K562 (cell line): ENCODE measurements around the gene ATG4D. TPM values are rescaled to one million over a fixed set of nuclear protein-coding genes. Genes with fewer than 3 reads are reported as not detected.

ENCODE experiments used
- CTBP1 ChIP-seq: fragments of 450-650 bp; IDR thresholded peaks from 2 replicates; pipeline ENCODE4 v1.6.1; 2016; ENCODE audit warnings: borderline replicate concordance
- ELF4 ChIP-seq: fragments of 450-650 bp; formaldehyde crosslinking; IDR thresholded peaks from 2 replicates; pipeline ENCODE4 v1.4.0; 2022; ENCODE audit warnings: missing genetic modification characterization
- ERF ChIP-seq: fragments of 450-650 bp; formaldehyde crosslinking; IDR thresholded peaks from 2 replicates; pipeline ENCODE4 v1.4.0; 2020; ENCODE audit warnings: mild to moderate bottlenecking, mixed read lengths
- HCFC1 ChIP-seq: IDR thresholded peaks from 2 replicates; pipeline ENCODE4 v1.6.1; 2012; ENCODE audit warnings: low read depth, low read length, improper control_type of control experiment
- JUN ChIP-seq, 2 experiments: sonication (generic) in 1 of 2; formaldehyde crosslinking in 1 of 2; IDR thresholded peaks; 2 replicates each; pipeline versions ENCODE4 v1.6.1 to v1.8.0; 2012 to 2022; ENCODE audit warnings: borderline replicate concordance in 2 of 2, mild to moderate bottlenecking in 2 of 2, improper control_type of control experiment in 1 of 2, low read depth in 1 of 2, low read length in 1 of 2, missing genetic modification reagents in 1 of 2
- KLF13 ChIP-seq: fragments of 450-650 bp; IDR thresholded peaks from 2 replicates; pipeline ENCODE4 v1.6.1; 2016; ENCODE audit warnings: missing genetic modification characterization, low read depth, mild to moderate bottlenecking, missing compliant biosample characterization, moderate library complexity, borderline replicate concordance
- LEF1 ChIP-seq: fragments of 450-650 bp; IDR thresholded peaks from 2 replicates; pipeline ENCODE4 v1.6.1; 2016; ENCODE audit warnings: mild to moderate bottlenecking
- MECOM ChIP-seq: fragments of 250-450 bp; sonication (Bioruptor Pico); IDR thresholded peaks from 2 replicates; pipeline ENCODE4 v1.8.0; 2022; ENCODE audit warnings: inconsistent platforms
- MTA2 ChIP-seq: fragments of 450-650 bp; IDR thresholded peaks from 2 replicates; pipeline ENCODE4 v1.6.1; 2016; ENCODE audit warnings: low read depth
- NONO ChIP-seq, 2 experiments: fragments of 200-400 bp in 1 of 2; fragments of 450-650 bp in 1 of 2; formaldehyde crosslinking in 1 of 2; IDR thresholded peaks; 2 replicates each; pipeline ENCODE4 v1.6.1; 2017; ENCODE audit warnings: low read depth in 2 of 2, mild to moderate bottlenecking in 2 of 2, moderate library complexity in 2 of 2, low read length in 1 of 2
- PHB2 ChIP-seq: fragments of 450-650 bp; IDR thresholded peaks from 2 replicates; pipeline ENCODE4 v1.6.1; 2017; ENCODE audit warnings: low read depth
- PPARD ChIP-seq: fragments of 250-450 bp; sonication (Bioruptor Pico); IDR thresholded peaks from 2 replicates; pipeline ENCODE4 v1.8.0; 2022; ENCODE audit warnings: inconsistent platforms, mild to moderate bottlenecking, moderate library complexity
- SREBF1 ChIP-seq: fragments of 150-350 bp; IDR thresholded peaks from 2 replicates; pipeline ENCODE4 v1.6.1; 2014; ENCODE audit warnings: antibody characterized with exemption, low read depth, low read length, borderline replicate concordance
- TOE1 ChIP-seq, 2 experiments: fragments of 450-650 bp in 1 of 2; sonication (generic) in 1 of 2; formaldehyde crosslinking in 1 of 2; IDR thresholded peaks; 2 replicates each; pipeline versions ENCODE4 v1.7.1 to v1.8.0; 2016 to 2022; ENCODE audit warnings: borderline replicate concordance in 2 of 2, mild to moderate bottlenecking in 2 of 2, antibody characterized with exemption in 1 of 2, inconsistent platforms in 1 of 2, low read depth in 1 of 2, missing genetic modification reagents in 1 of 2, moderate library complexity in 1 of 2
- ZBTB17 ChIP-seq: fragments of 450-650 bp; formaldehyde crosslinking; IDR thresholded peaks from 2 replicates; pipeline ENCODE4 v1.4.0; 2020; ENCODE audit warnings: mild to moderate bottlenecking
- ZNF324 ChIP-seq: fragments of 250-450 bp; sonication (Bioruptor Pico); IDR thresholded peaks from 2 replicates; pipeline ENCODE4 v1.4.0; 2020; ENCODE audit warnings: mild to moderate bottlenecking
- ZNF384 ChIP-seq: IDR thresholded peaks from 2 replicates; pipeline ENCODE4 v1.6.1; 2012; ENCODE audit warnings: low read depth, low read length, improper control_type of control experiment
- ZNF584 ChIP-seq: fragments of 200-800 bp; sonication (Bioruptor generic); IDR thresholded peaks from 2 replicates; pipeline ENCODE4 v1.6.1; 2016; ENCODE audit warnings: low read depth, mild to moderate bottlenecking, missing genetic modification characterization, missing compliant biosample characterization
- ZNF707 ChIP-seq: fragments of 250-450 bp; sonication (Bioruptor Pico); conservative IDR thresholded peaks from 2 replicates; pipeline ENCODE4 v1.8.0; 2022; ENCODE audit warnings: inconsistent platforms, mild to moderate bottlenecking, moderate library complexity
- polyA plus RNA-seq, 8 experiments: library from polyadenylated mRNA; depleted of rRNA in 4 of 8; stranded (reverse) in 5 of 8; unstranded in 3 of 8; fragments of >200 nt; fragmentation: Nextera tagmentation in 2 of 8; fragmentation: Illumina TruSeq in 1 of 8; extraction: Ambion mirVana in 2 of 8; extraction: Trizol in 1 of 8; gene quantifications; 2 replicates each; pipeline versions ENCODE4 v1.2.1 to v1.2.3, GENCODE V29; 2011 to 2014; ENCODE audit warnings: inconsistent platforms in 1 of 8, missing spikeins in 1 of 8
- total RNA-seq, 7 experiments: library from RNA; depleted of rRNA in 6 of 7; stranded (reverse); fragments of >200 nt in 6 of 7; fragmentation: Illumina TruSeq in 2 of 7; extraction: Trizol in 2 of 7; gene quantifications; 2 replicates each; pipeline versions ENCODE4 v1.2.1 to v1.2.3, GENCODE V29; 2011 to 2021; ENCODE audit warnings: low replicate concordance in 1 of 7
- TF ChIP-seq, protein P1 (sequence below): fragments of 450-650 bp; formaldehyde crosslinking; IDR thresholded peaks from 2 replicates; pipeline ENCODE4 v1.4.0; 2022; ENCODE audit warnings: missing genetic modification characterization
- TF ChIP-seq, protein P2 (sequence below): sonication (generic); formaldehyde crosslinking; IDR thresholded peaks from 2 replicates; pipeline ENCODE4 v1.8.0; 2022; ENCODE audit warnings: missing genetic modification reagents, mild to moderate bottlenecking, moderate library complexity, borderline replicate concordance
- TF ChIP-seq, protein P3 (sequence below), 3 experiments: IDR thresholded peaks in 2 of 3; conservative IDR thresholded peaks in 1 of 3; 2 replicates each; pipeline ENCODE4 v1.5.1; 2011 to 2012; ENCODE audit warnings: low read length in 3 of 3, mild to moderate bottlenecking in 3 of 3, control low read depth in 2 of 3, improper control_type of control experiment in 1 of 3, inconsistent platforms in 1 of 3, low read depth in 1 of 3, mixed read lengths in 1 of 3, moderate library complexity in 1 of 3; ENCODE audit not compliant: insufficient read depth in 2 of 3
- TF ChIP-seq, protein P4 (sequence below): sonication (generic); formaldehyde crosslinking; IDR thresholded peaks from 2 replicates; pipeline ENCODE4 v1.8.1; 2023; ENCODE audit warnings: mild to moderate bottlenecking, missing genetic modification reagents, moderate library complexity

The ATG4D gene
- total and polyA plus RNA-seq, 9 of the 15 experiments (the other 6 are each of a cell fraction or from before 2014, with no cell fraction given) = 0.51 to 66.1 (median 22.9) TPM

DNA sequence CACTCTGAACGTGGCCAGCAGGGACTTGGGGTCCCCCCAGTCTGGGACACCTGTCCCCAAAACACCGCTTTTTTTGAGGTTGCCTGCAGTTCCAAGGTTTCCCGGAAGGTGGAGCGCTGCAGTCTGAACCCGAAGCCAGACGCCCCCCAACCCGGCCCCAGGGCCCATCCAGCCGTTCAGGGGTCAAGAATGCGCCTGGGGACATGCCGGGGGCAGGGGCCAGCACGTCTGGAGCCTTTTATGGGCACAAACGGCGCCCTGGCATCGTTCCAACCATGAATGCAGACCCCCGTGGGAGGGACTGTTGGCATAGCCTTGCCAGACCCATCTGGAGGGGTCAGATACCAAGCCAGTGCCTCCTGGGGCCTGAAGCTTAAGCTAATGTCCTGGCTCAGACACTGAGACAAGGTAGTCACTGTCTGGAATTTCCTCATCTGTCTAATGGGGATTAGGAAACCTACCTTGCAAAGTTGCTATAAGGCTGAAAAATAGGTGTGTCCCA is 33.4 kb upstream of the ATG4D start (continued):
- TF ChIP-seq, protein P1, sequence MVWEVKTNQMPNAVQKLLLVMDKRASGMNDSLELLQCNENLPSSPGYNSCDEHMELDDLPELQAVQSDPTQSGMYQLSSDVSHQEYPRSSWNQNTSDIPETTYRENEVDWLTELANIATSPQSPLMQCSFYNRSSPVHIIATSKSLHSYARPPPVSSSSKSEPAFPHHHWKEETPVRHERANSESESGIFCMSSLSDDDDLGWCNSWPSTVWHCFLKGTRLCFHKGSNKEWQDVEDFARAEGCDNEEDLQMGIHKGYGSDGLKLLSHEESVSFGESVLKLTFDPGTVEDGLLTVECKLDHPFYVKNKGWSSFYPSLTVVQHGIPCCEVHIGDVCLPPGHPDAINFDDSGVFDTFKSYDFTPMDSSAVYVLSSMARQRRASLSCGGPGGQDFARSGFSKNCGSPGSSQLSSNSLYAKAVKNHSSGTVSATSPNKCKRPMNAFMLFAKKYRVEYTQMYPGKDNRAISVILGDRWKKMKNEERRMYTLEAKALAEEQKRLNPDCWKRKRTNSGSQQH (CRISPR knock-in tag) = no peak
- no peak for TF ChIP-seq CTBP1
- no peak for TF ChIP-seq TOE1 (IDR thresholded peaks at IDR 0.05; ENCODE audit: borderline replicate concordance)
- no peak for TF ChIP-seq TOE1 (CRISPR knock-in tag; IDR thresholded peaks at IDR 0.05; ENCODE audit: borderline replicate concordance, low read depth)
- TF ChIP-seq, protein P2, sequence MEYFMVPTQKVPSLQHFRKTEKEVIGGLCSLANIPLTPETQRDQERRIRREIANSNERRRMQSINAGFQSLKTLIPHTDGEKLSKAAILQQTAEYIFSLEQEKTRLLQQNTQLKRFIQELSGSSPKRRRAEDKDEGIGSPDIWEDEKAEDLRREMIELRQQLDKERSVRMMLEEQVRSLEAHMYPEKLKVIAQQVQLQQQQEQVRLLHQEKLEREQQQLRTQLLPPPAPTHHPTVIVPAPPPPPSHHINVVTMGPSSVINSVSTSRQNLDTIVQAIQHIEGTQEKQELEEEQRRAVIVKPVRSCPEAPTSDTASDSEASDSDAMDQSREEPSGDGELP (CRISPR knock-in tag) = peak; percentile 22; the same call in 1 of the 2 replicates
- TF ChIP-seq, protein P3, sequence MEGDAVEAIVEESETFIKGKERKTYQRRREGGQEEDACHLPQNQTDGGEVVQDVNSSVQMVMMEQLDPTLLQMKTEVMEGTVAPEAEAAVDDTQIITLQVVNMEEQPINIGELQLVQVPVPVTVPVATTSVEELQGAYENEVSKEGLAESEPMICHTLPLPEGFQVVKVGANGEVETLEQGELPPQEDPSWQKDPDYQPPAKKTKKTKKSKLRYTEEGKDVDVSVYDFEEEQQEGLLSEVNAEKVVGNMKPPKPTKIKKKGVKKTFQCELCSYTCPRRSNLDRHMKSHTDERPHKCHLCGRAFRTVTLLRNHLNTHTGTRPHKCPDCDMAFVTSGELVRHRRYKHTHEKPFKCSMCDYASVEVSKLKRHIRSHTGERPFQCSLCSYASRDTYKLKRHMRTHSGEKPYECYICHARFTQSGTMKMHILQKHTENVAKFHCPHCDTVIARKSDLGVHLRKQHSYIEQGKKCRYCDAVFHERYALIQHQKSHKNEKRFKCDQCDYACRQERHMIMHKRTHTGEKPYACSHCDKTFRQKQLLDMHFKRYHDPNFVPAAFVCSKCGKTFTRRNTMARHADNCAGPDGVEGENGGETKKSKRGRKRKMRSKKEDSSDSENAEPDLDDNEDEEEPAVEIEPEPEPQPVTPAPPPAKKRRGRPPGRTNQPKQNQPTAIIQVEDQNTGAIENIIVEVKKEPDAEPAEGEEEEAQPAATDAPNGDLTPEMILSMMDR (IDR thresholded peaks at IDR 0.05 in 2 of 3, conservative IDR thresholded peaks at IDR 0.05 in 1 of 3; ENCODE audit: insufficient read depth in 2 of 3, low read depth in 1 of 3, low read length in 3 of 3) = peak; percentile 65 to 93 (median 65)
- TF ChIP-seq LEF1 = no peak
- no peak for TF ChIP-seq ELF4 (CRISPR knock-in tag)
- TF ChIP-seq ZNF324 (CRISPR knock-in tag) = no peak
- no peak for TF ChIP-seq HCFC1
- TF ChIP-seq NONO (IDR thresholded peaks at IDR 0.05; ENCODE audit: low read depth in 2 of 2, low read length in 1 of 2) = no peak
- no peak for TF ChIP-seq JUN (IDR thresholded peaks at IDR 0.05; ENCODE audit: borderline replicate concordance, low read depth, low read length)
- no peak for TF ChIP-seq JUN (CRISPR knock-in tag; IDR thresholded peaks at IDR 0.05; ENCODE audit: borderline replicate concordance)
- no peak for TF ChIP-seq MECOM
- TF ChIP-seq, protein P4, sequence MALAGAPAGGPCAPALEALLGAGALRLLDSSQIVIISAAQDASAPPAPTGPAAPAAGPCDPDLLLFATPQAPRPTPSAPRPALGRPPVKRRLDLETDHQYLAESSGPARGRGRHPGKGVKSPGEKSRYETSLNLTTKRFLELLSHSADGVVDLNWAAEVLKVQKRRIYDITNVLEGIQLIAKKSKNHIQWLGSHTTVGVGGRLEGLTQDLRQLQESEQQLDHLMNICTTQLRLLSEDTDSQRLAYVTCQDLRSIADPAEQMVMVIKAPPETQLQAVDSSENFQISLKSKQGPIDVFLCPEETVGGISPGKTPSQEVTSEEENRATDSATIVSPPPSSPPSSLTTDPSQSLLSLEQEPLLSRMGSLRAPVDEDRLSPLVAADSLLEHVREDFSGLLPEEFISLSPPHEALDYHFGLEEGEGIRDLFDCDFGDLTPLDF (CRISPR knock-in tag) = no peak
- no peak for TF ChIP-seq MTA2
- TF ChIP-seq SREBF1 = no peak
- no peak for TF ChIP-seq PHB2
- no peak for TF ChIP-seq KLF13 (tag)
- TF ChIP-seq PPARD (CRISPR knock-in tag) = no peak
- no peak for TF ChIP-seq ZBTB17 (CRISPR knock-in tag)
- no peak for TF ChIP-seq ZNF707 (CRISPR knock-in tag)
- TF ChIP-seq ZNF584 (CRISPR knock-in tag) = no peak
- TF ChIP-seq ZNF384 = 0 out of 2 replicates have a peak, but pooled peaks have one; percentile 18
- TF ChIP-seq ERF (CRISPR knock-in tag) = no peak
